Stimulated activated CD4-positive, alpha-beta T cell treated with anti-CD3 and anti-CD28 coated beads, Interleukin-4, amount 100 ng/mL, for 24 hours (primary cell): ENCODE results near the gene PICALM.
A peak's percentile ranks its signal among the peaks of the same experiment; 100 is the strongest.
"Not testable (repeated sequence)": the region's sequence is repeated elsewhere in the genome, so short reads cannot be mapped to it uniquely, and the experiment has no call there.

ENCODE experiments used
- DNase-seq: peaks from one replicate; pipeline ENCODE4 v3.0.0-alpha.2; 2020

PICALM gene

GRCh38 chr11:86068951-86069407, at the start of gene PICALM:
Gene PICALM, minus strand, starts transcription at chr11:86069084. Its CDS starts 304 bp downstream, at chr11:86068780.
- DNase-seq, result peak; percentile 97

GRCh38 chr11:86118253-86118652, 49.4 kb upstream of the PICALM start:
- no peak for DNase-seq

GRCh38 chr11:86117712-86118063, 48.8 kb upstream of the PICALM start:
- DNase-seq, result no peak

- no peak for DNase-seq
Observed at GRCh38 chr11:86117001-86117711, 48.3 kb upstream of the PICALM start.

- DNase-seq, result peak; percentile 56
Observed at GRCh38 chr11:86116386-86116726, 47.5 kb upstream of the PICALM start.

GRCh38 chr11:86115542-86116385, 46.9 kb upstream of the PICALM start:
- no peak for DNase-seq

- DNase-seq, result no peak
Observed at GRCh38 chr11:86108890-86109638, 40.2 kb upstream of the PICALM start.

- DNase-seq, result no peak
Observed at GRCh38 chr11:86108191-86108590, 39.3 kb upstream of the PICALM start.

GRCh38 chr11:86106916-86107315, 38.0 kb upstream of the PICALM start:
- no peak for DNase-seq

GRCh38 chr11:86106031-86106430, 37.1 kb upstream of the PICALM start:
- DNase-seq, result not testable (repeated sequence)

GRCh38 chr11:86105601-86106000, 36.7 kb upstream of the PICALM start:
- DNase-seq, result not testable (repeated sequence)

- DNase-seq, result no peak
Observed at GRCh38 chr11:86103808-86104207, 34.9 kb upstream of the PICALM start.

GRCh38 chr11:86101941-86102407, 33.1 kb upstream of the PICALM start:
- DNase-seq, result no peak

- DNase-seq, result no peak
Observed at GRCh38 chr11:86101493-86101892, 32.6 kb upstream of the PICALM start.

- DNase-seq, result no peak
Observed at GRCh38 chr11:86099874-86100273, 31.0 kb upstream of the PICALM start.

GRCh38 chr11:86097980-86098379, 29.1 kb upstream of the PICALM start:
- DNase-seq, result no peak

GRCh38 chr11:86091566-86091965, 22.7 kb upstream of the PICALM start:
- no peak for DNase-seq

GRCh38 chr11:86091086-86091485, 22.2 kb upstream of the PICALM start:
- DNase-seq, result no peak

GRCh38 chr11:86089659-86090058, 20.8 kb upstream of the PICALM start:
- DNase-seq, result no peak

- DNase-seq, result not testable (repeated sequence)
Observed at GRCh38 chr11:86087688-86088087, 18.8 kb upstream of the PICALM start.

GRCh38 chr11:86087256-86087655, 18.4 kb upstream of the PICALM start:
- DNase-seq, result no peak

- DNase-seq, result no peak
Observed at GRCh38 chr11:86081455-86081854, 12.6 kb upstream of the PICALM start.

GRCh38 chr11:86079421-86079820, 10.5 kb upstream of the PICALM start:
- no peak for DNase-seq
